ENCODE measurements around the gene SERF2. TPM values are rescaled to one million over a fixed set of nuclear protein-coding genes. Genes with fewer than 3 reads are reported as not detected.

SERF2 gene
- total and polyA plus RNA-seq, 10 of the 15 experiments (the other 5 are each of a cell fraction or from before 2014, with no cell fraction given), result 464 to 4,159 (median 1,014) TPM

- TF ChIP-seq BHLHE40 (IDR thresholded peaks at IDR 0.05; ENCODE audit: borderline replicate concordance in 1 of 2, low read depth in 2 of 2, low read length in 1 of 2), result peak; percentile 96 to 99
- no peak for TF ChIP-seq SMC3 (IDR thresholded peaks at IDR 0.05; ENCODE audit: borderline replicate concordance, low read length)
- TF ChIP-seq MEF2A (IDR thresholded peaks at IDR 0.05; ENCODE audit: insufficient read depth, low read depth, low read length), result 0 out of 2 replicates have a peak, but pooled peaks have one; percentile 30
- no peak for TF ChIP-seq KLF5 (IDR thresholded peaks at IDR 0.05; ENCODE audit: partially characterized antibody)
- TF ChIP-seq SUPT20H (IDR thresholded peaks at IDR 0.05; ENCODE audit: borderline replicate concordance, control insufficient read depth, low read depth, low read length), result no peak
- no peak for TF ChIP-seq CHD4 (IDR thresholded peaks at IDR 0.05)
- no peak for TF ChIP-seq HDAC2 (IDR thresholded peaks at IDR 0.05)
- no peak for TF ChIP-seq CBX3 (IDR thresholded peaks at IDR 0.05; ENCODE audit: borderline replicate concordance, low read depth)
- TF ChIP-seq HDAC6 (IDR thresholded peaks at IDR 0.05; ENCODE audit: unreplicated experiment), result no peak
- TF ChIP-seq ETV6 (conservative IDR thresholded peaks at IDR 0.05 in 1 of 2, IDR thresholded peaks at IDR 0.05 in 1 of 2; ENCODE audit: borderline replicate concordance in 1 of 2, low read depth in 1 of 2), result no peak
- no peak for TF ChIP-seq SREBF1 (IDR thresholded peaks at IDR 0.05; ENCODE audit: low read length)
- no peak for TF ChIP-seq BMI1 (IDR thresholded peaks at IDR 0.05; ENCODE audit: borderline replicate concordance)
- TF ChIP-seq RAD21 (IDR thresholded peaks at IDR 0.05; ENCODE audit: insufficient read depth, low read depth, low read length), result no peak
- no peak for TF ChIP-seq GABPA (IDR thresholded peaks at IDR 0.05; ENCODE audit: low read depth)
- peak; percentile 77; the same call in 1 of the 2 replicates for TF ChIP-seq SMARCA5 (IDR thresholded peaks at IDR 0.05)
- TF ChIP-seq CEBPB (IDR thresholded peaks at IDR 0.05; ENCODE audit: borderline replicate concordance in 1 of 2, low read depth in 2 of 2, low read length in 2 of 2), result no peak
- TF ChIP-seq FOXM1 (IDR thresholded peaks at IDR 0.05; ENCODE audit: low read depth, low read length), result no peak
- TF ChIP-seq, protein P1, sequence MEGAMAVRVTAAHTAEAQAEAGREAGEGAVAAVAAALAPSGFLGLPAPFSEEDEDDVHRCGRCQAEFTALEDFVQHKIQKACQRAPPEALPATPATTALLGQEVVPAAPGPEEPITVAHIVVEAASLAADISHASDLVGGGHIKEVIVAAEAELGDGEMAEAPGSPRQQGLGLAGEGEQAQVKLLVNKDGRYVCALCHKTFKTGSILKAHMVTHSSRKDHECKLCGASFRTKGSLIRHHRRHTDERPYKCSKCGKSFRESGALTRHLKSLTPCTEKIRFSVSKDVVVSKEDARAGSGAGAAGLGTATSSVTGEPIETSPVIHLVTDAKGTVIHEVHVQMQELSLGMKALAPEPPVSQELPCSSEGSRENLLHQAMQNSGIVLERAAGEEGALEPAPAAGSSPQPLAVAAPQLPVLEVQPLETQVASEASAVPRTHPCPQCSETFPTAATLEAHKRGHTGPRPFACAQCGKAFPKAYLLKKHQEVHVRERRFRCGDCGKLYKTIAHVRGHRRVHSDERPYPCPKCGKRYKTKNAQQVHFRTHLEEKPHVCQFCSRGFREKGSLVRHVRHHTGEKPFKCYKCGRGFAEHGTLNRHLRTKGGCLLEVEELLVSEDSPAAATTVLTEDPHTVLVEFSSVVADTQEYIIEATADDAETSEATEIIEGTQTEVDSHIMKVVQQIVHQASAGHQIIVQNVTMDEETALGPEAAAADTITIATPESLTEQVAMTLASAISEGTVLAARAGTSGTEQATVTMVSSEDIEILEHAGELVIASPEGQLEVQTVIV (IDR thresholded peaks at IDR 0.05; ENCODE audit: borderline replicate concordance, partially characterized antibody), result no peak
- TF ChIP-seq MXI1 (IDR thresholded peaks at IDR 0.05; ENCODE audit: low read depth, low read length), result peak; percentile 27; the same call in 1 of the 2 replicates
- TF ChIP-seq ATF7 (IDR thresholded peaks at IDR 0.05; ENCODE audit: low read depth), result peak; percentile 96
- TF ChIP-seq POU2F2 (IDR thresholded peaks at IDR 0.05; ENCODE audit: borderline replicate concordance, low read depth, low read length), result no peak; the same call in 1 of the 3 replicates
- no peak; the same call in 1 of the 2 replicates for TF ChIP-seq JUNB (IDR thresholded peaks at IDR 0.05)
- TF ChIP-seq, protein P2, sequence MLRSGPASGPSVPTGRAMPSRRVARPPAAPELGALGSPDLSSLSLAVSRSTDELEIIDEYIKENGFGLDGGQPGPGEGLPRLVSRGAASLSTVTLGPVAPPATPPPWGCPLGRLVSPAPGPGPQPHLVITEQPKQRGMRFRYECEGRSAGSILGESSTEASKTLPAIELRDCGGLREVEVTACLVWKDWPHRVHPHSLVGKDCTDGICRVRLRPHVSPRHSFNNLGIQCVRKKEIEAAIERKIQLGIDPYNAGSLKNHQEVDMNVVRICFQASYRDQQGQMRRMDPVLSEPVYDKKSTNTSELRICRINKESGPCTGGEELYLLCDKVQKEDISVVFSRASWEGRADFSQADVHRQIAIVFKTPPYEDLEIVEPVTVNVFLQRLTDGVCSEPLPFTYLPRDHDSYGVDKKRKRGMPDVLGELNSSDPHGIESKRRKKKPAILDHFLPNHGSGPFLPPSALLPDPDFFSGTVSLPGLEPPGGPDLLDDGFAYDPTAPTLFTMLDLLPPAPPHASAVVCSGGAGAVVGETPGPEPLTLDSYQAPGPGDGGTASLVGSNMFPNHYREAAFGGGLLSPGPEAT (IDR thresholded peaks at IDR 0.05; ENCODE audit: low read depth), result peak; percentile 10; the same call in 1 of the 2 replicates
- TF ChIP-seq ZNF622 (IDR thresholded peaks at IDR 0.05), result no peak
- peak; percentile 99 for TF ChIP-seq RAD51 (IDR thresholded peaks at IDR 0.05)
- TF ChIP-seq EP300 (IDR thresholded peaks at IDR 0.05; ENCODE audit: borderline replicate concordance in 1 of 2, control insufficient read depth in 1 of 2, low read depth in 2 of 2, low read length in 2 of 2), result peak in 1 of 2 experiments; percentile 24; a peak in 1 of 4 replicates
These were observed at the start of gene SERF2 (continued) for GRCh38 chr15:43791993-43792760.
